22Rv1 (cell line): ENCODE results near the gene PES1.

ENCODE experiments used
- ZFX ChIP-seq: fragments of 450-650 bp; IDR thresholded peaks from 2 replicates; pipeline ENCODE4 v1.6.1; 2017; ENCODE audit warnings: antibody characterized with exemption, borderline replicate concordance
- TF ChIP-seq, protein P1 (sequence below): fragments of 450-650 bp; IDR thresholded peaks from 2 replicates; pipeline ENCODE4 v1.5.1; 2017; ENCODE audit warnings: mild to moderate bottlenecking

DNA sequence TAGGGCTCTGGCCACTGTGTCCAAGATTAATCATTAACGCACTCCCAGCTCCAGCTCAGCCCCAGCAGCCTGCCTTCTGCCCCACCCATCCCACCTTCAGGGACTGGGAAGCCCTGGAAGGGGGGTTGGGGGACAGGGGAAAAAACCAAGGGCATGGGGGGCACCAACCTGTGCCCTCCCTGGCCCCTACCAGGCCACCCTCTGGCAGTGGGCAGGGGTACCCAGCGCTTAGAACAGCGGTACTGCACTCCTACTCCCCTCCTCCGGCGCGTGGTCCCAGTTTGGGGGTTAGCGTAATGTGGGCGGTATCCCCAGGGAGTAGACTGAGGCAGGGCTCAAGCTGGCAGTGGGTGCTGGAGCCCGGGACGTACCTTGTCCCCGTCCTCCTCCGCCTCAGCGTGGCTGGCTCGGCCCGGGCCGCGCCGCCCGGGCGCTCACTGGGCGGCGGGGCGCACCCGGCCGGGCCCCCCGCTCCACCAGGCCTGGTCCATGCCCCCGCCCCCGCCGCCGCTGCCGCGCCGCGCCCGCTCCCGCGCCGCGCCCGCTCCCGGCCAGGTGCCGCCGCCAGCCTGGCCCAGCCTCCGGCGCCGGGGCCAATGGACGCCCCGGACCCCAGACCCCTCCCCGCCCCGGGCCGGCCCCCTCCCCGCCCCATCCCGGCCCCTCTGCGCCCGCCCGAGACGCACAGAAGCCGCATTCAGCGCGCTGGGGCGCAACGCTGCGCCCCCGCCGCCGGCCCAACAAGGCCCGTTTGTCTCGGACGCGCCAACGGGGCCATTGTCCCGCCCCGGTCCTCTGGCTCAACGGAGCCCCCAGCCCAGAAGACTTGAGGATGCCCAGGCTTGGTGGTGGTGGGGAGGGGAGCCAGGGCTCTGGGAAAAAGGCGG lies 17.4 kb downstream of the PES1 start, which contains the start of gene GAL3ST1:
- TF ChIP-seq, protein P1, sequence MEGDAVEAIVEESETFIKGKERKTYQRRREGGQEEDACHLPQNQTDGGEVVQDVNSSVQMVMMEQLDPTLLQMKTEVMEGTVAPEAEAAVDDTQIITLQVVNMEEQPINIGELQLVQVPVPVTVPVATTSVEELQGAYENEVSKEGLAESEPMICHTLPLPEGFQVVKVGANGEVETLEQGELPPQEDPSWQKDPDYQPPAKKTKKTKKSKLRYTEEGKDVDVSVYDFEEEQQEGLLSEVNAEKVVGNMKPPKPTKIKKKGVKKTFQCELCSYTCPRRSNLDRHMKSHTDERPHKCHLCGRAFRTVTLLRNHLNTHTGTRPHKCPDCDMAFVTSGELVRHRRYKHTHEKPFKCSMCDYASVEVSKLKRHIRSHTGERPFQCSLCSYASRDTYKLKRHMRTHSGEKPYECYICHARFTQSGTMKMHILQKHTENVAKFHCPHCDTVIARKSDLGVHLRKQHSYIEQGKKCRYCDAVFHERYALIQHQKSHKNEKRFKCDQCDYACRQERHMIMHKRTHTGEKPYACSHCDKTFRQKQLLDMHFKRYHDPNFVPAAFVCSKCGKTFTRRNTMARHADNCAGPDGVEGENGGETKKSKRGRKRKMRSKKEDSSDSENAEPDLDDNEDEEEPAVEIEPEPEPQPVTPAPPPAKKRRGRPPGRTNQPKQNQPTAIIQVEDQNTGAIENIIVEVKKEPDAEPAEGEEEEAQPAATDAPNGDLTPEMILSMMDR, result no peak
- no peak for TF ChIP-seq ZFX
